Keratinocyte (primary cell): ENCODE measurements around the gene GARS1.

Source experiments
- EZH2 ChIP-seq: IDR thresholded peaks from one replicate; pipeline ENCODE4 v1.6.1; 2012; ENCODE audit warnings: inconsistent platforms, mild to moderate bottlenecking, low read length, moderate library complexity
- TF ChIP-seq, protein P1 (sequence below), 3 experiments: IDR thresholded peaks in 1 of 3; conservative IDR thresholded peaks in 1 of 3; optimal IDR thresholded peaks in 1 of 3; 2 replicates in 2 of 3; 3 replicates in 1 of 3; pipeline versions ENCODE3 to v1.5.1; 2011; ENCODE audit warnings: low read length in 3 of 3, mild to moderate bottlenecking in 3 of 3, moderate library complexity in 2 of 3, control low read depth in 1 of 3, inconsistent platforms in 1 of 3; ENCODE audit not compliant: insufficient read depth in 2 of 3; ENCODE audit errors: extremely low read depth in 1 of 3

GRCh38 chr7:30575910-30576309 is 18.8 kb upstream of the GARS1 start:
- TF ChIP-seq, protein P1, sequence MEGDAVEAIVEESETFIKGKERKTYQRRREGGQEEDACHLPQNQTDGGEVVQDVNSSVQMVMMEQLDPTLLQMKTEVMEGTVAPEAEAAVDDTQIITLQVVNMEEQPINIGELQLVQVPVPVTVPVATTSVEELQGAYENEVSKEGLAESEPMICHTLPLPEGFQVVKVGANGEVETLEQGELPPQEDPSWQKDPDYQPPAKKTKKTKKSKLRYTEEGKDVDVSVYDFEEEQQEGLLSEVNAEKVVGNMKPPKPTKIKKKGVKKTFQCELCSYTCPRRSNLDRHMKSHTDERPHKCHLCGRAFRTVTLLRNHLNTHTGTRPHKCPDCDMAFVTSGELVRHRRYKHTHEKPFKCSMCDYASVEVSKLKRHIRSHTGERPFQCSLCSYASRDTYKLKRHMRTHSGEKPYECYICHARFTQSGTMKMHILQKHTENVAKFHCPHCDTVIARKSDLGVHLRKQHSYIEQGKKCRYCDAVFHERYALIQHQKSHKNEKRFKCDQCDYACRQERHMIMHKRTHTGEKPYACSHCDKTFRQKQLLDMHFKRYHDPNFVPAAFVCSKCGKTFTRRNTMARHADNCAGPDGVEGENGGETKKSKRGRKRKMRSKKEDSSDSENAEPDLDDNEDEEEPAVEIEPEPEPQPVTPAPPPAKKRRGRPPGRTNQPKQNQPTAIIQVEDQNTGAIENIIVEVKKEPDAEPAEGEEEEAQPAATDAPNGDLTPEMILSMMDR (optimal IDR thresholded peaks at IDR 0.05 in 1 of 3, IDR thresholded peaks at IDR 0.05 in 1 of 3, conservative IDR thresholded peaks at IDR 0.05 in 1 of 3; ENCODE audit: extremely low read depth in 1 of 3, insufficient read depth in 2 of 3, low read length in 3 of 3) = no peak
- TF ChIP-seq EZH2 = no peak
